H9 (cell line): Measurements from ENCODE around the gene FH. TPM values are rescaled to one million over a fixed set of nuclear protein-coding genes. Genes with fewer than 3 reads are reported as not detected.

Source experiments
- DNase-seq: peaks from one replicate; pipeline ENCODE4 v3.0.0-alpha.2; 2017
- H2AFZ ChIP-seq: one replicate; pipeline ENCODE4 v1.6.1; 2013; ENCODE audit warnings: mild to moderate bottlenecking, low read length, control low read depth, moderate library complexity
- H2AK5ac ChIP-seq: 2 replicates; pipeline ENCODE4 v1.6.1; 2013; ENCODE audit warnings: low read length, control low read depth, mixed read lengths; ENCODE audit not compliant: insufficient read length
- H2BK120ac ChIP-seq: one replicate; pipeline ENCODE4 v1.6.1; 2013; ENCODE audit warnings: low read depth, mild to moderate bottlenecking, low read length, control low read depth, inconsistent platforms; ENCODE audit not compliant: poor library complexity, severe bottlenecking
- H2BK12ac ChIP-seq: 2 replicates; pipeline ENCODE4 v1.6.1; 2013; ENCODE audit warnings: low read length, control low read depth, mixed read lengths, low read depth; ENCODE audit not compliant: insufficient read length
- H2BK15ac ChIP-seq: 2 replicates; pipeline ENCODE4 v1.6.1; 2013; ENCODE audit warnings: low read depth, low read length, control low read depth
- H2BK20ac ChIP-seq: one replicate; pipeline ENCODE4 v1.6.1; 2013; ENCODE audit warnings: low read depth, mild to moderate bottlenecking, low read length, control low read depth, inconsistent platforms; ENCODE audit not compliant: poor library complexity, severe bottlenecking
- H2BK5ac ChIP-seq: 2 replicates; pipeline ENCODE4 v1.6.1; 2013; ENCODE audit warnings: low read length, control low read depth, mixed read lengths; ENCODE audit not compliant: insufficient read length
- H3K14ac ChIP-seq: 2 replicates; pipeline ENCODE4 v1.6.1; 2013; ENCODE audit warnings: low read length, control low read depth; ENCODE audit not compliant: insufficient read depth
- H3K18ac ChIP-seq: 2 replicates; pipeline ENCODE4 v1.6.1; 2013; ENCODE audit warnings: low read depth, mild to moderate bottlenecking, mixed read lengths, low read length, control low read depth; ENCODE audit not compliant: insufficient read length
- H3K23ac ChIP-seq: 2 replicates; pipeline ENCODE4 v1.6.1; 2013; ENCODE audit warnings: low read length, control low read depth, mixed read lengths, low read depth; ENCODE audit not compliant: insufficient read length
- H3K23me2 ChIP-seq: 2 replicates; pipeline ENCODE4 v1.6.1; 2013; ENCODE audit warnings: low read depth, mild to moderate bottlenecking, mixed read lengths, low read length, control low read depth; ENCODE audit not compliant: insufficient read length, poor library complexity, severe bottlenecking
- H3K27ac ChIP-seq: 2 replicates; pipeline ENCODE4 v1.5.1; 2013; ENCODE audit warnings: low read length, control low read depth, mixed read lengths, low read depth; ENCODE audit not compliant: insufficient read length
- H3K27me3 ChIP-seq: 2 replicates; pipeline ENCODE4 v1.6.1; 2013; ENCODE audit warnings: low read length, control low read depth, inconsistent platforms; ENCODE audit not compliant: insufficient read depth
- H3K4ac ChIP-seq: 2 replicates; pipeline ENCODE4 v1.6.1; 2013; ENCODE audit warnings: low read depth, mild to moderate bottlenecking, control low read depth, inconsistent platforms, low read length, moderate library complexity
- H3K4me1 ChIP-seq: 2 replicates; pipeline ENCODE4 v1.6.1; 2013; ENCODE audit warnings: low read length, control low read depth, inconsistent platforms; ENCODE audit not compliant: insufficient read depth
- H3K4me2 ChIP-seq: 2 replicates; pipeline ENCODE4 v1.6.1; 2013; ENCODE audit warnings: low read length, control low read depth, mixed read lengths; ENCODE audit not compliant: insufficient read length, insufficient read depth
- H3K56ac ChIP-seq: 2 replicates; pipeline ENCODE4 v1.6.1; 2013; ENCODE audit warnings: low read depth, mild to moderate bottlenecking, mixed read lengths, low read length, control low read depth; ENCODE audit not compliant: insufficient read length
- H3K79me1 ChIP-seq: 2 replicates; pipeline ENCODE4 v1.6.1; 2013; ENCODE audit warnings: low read depth, mild to moderate bottlenecking, moderate library complexity, low read length, control low read depth, inconsistent platforms; ENCODE audit not compliant: insufficient read depth, poor library complexity, severe bottlenecking
- H3K79me2 ChIP-seq: 2 replicates; pipeline ENCODE4 v1.6.1; 2013; ENCODE audit warnings: low read length, control low read depth, inconsistent platforms; ENCODE audit not compliant: insufficient read depth
- H3K9ac ChIP-seq: 2 replicates; pipeline ENCODE4 v1.6.1; 2013; ENCODE audit warnings: low read length, control low read depth, mixed read lengths; ENCODE audit not compliant: insufficient read length; ENCODE audit errors: extremely low read depth
- H3K9me3 ChIP-seq: one replicate; pipeline ENCODE4 v1.6.1; 2013; ENCODE audit warnings: low read depth, low read length, inconsistent platforms; ENCODE audit not compliant: control insufficient read depth
- H3T11ph ChIP-seq: one replicate; pipeline ENCODE4 v1.6.1; 2013; ENCODE audit warnings: mild to moderate bottlenecking, low read length, control low read depth, inconsistent platforms
- H4K20me1 ChIP-seq: one replicate; pipeline ENCODE4 v1.6.1; 2013; ENCODE audit not compliant: control insufficient read depth, insufficient read length, insufficient read depth
- H4K5ac ChIP-seq: 2 replicates; pipeline ENCODE4 v1.6.1; 2013; ENCODE audit warnings: low read depth, mild to moderate bottlenecking, mixed read lengths, low read length, control low read depth; ENCODE audit not compliant: insufficient read length
- H4K8ac ChIP-seq: replicated peaks from 2 replicates; pipeline ENCODE4 v1.6.1; 2013; ENCODE audit warnings: low read length, control low read depth, mixed read lengths, low read depth; ENCODE audit not compliant: insufficient read length
- H4K91ac ChIP-seq: 2 replicates; pipeline ENCODE4 v1.6.1; 2013; ENCODE audit warnings: low read depth, mild to moderate bottlenecking, moderate library complexity, mixed read lengths, low read length, control low read depth; ENCODE audit not compliant: insufficient read length
- H3K27ac Mint-ChIP-seq, 3 experiments: 2 replicates in 2 of 3; 3 replicates in 1 of 3; pipeline ENCODE4 v1.8.0; 2020 to 2021; ENCODE audit warnings: mixed read lengths in 3 of 3, mild to moderate bottlenecking in 1 of 3, moderate library complexity in 1 of 3
- H3K27me3 Mint-ChIP-seq: 2 replicates; pipeline ENCODE4 v1.8.0; 2021; ENCODE audit warnings: low read depth, mild to moderate bottlenecking, moderate library complexity, mixed read lengths
- H3K36me3 Mint-ChIP-seq, 3 experiments: 2 replicates in 2 of 3; 3 replicates in 1 of 3; pipeline ENCODE4 v1.8.0; 2020 to 2021; ENCODE audit warnings: low read depth in 3 of 3, mixed read lengths in 3 of 3; ENCODE audit not compliant: insufficient read depth in 1 of 3
- H3K4me1 Mint-ChIP-seq, 2 experiments: 2 replicates each; pipeline ENCODE4 v1.8.0; 2020; ENCODE audit warnings: mixed read lengths in 2 of 2
- H3K4me3 Mint-ChIP-seq, 2 experiments: 2 replicates in 1 of 2; 3 replicates in 1 of 2; pipeline ENCODE4 v1.8.0; 2020 to 2021; ENCODE audit warnings: mild to moderate bottlenecking in 2 of 2, mixed read lengths in 2 of 2, moderate library complexity in 1 of 2
- H3K9me3 Mint-ChIP-seq, 2 experiments: 2 replicates in 1 of 2; 3 replicates in 1 of 2; pipeline ENCODE4 v1.8.0; 2020; ENCODE audit warnings: mild to moderate bottlenecking in 2 of 2, mixed read lengths in 2 of 2, moderate library complexity in 1 of 2
- CTCF ChIP-seq: fragments of 200-600 bp; sonication (generic); conservative IDR thresholded peaks from 3 replicates; pipeline ENCODE4 v1.8.0; 2021; ENCODE audit warnings: antibody characterized with exemption, mild to moderate bottlenecking
- total RNA-seq: library from RNA; stranded (reverse); gene quantifications from 2 replicates; pipeline ENCODE4 v1.2.1, GENCODE V29; 2021

The FH gene
- total RNA-seq, 1 experiment from 2014 or later: 83.9 TPM

GRCh38 chr1:241479294-241479693 lies 40.3 kb downstream of the FH start:
- TF ChIP-seq CTCF: no peak

More at GRCh38 chr1:241479294-241479693, 40.3 kb downstream of the FH start:
- H3K27ac Mint-ChIP-seq: no peak overlapping the region
- Histone ChIP-seq H2AFZ (no peak overlapping the region), H2BK20ac (no peak overlapping the region), H3K4me1 (no peaks in the 10 kb centered on the region), H4K91ac (no peak overlapping the region), H3K23me2 (no peaks in the 10 kb centered on the region), H3K79me1 (no peaks in the 10 kb centered on the region), H3K23ac (no peak overlapping the region), H3K27ac (no peak overlapping the region), H3K4ac (no peak overlapping the region), H4K5ac (no peak overlapping the region), H3K9me3 (no peaks in the 10 kb centered on the region), H3K9ac (no peak overlapping the region), H3K56ac (no peak overlapping the region), H3K18ac (no peak overlapping the region), H3K79me2 (no peaks in the 10 kb centered on the region), H3K27me3 (no peaks in the 10 kb centered on the region), H3T11ph (no peak overlapping the region), H2BK12ac (no peak overlapping the region), H2BK120ac (no peak overlapping the region), H4K20me1 (no peaks in the 10 kb centered on the region), H2BK15ac (no peak overlapping the region), H4K8ac (no peak overlapping the region), H3K14ac (no peak overlapping the region), H2AK5ac (no peak overlapping the region), H2BK5ac (no peak overlapping the region), H3K4me2 (no peak overlapping the region)
- H3K4me3 Mint-ChIP-seq: no peak overlapping the region
- no peaks in the 10 kb centered on the region; a peak in 2 of 7 replicates for H3K36me3 Mint-ChIP-seq
- H3K4me1 Mint-ChIP-seq: no peaks in the 10 kb centered on the region
- H3K9me3 Mint-ChIP-seq: no peaks in the 10 kb centered on the region; a peak in 1 of 5 replicates
- no peaks in the 10 kb centered on the region for H3K27me3 Mint-ChIP-seq
- no peak for DNase-seq
